ENCODE measurements around the gene DYSF. TPM values are rescaled to one million over a fixed set of nuclear protein-coding genes. Genes with fewer than 3 reads are reported as not detected.

Gene DYSF
- polyA plus RNA-seq, 1 donor from 2014 or later = 0.34 TPM

DNA sequence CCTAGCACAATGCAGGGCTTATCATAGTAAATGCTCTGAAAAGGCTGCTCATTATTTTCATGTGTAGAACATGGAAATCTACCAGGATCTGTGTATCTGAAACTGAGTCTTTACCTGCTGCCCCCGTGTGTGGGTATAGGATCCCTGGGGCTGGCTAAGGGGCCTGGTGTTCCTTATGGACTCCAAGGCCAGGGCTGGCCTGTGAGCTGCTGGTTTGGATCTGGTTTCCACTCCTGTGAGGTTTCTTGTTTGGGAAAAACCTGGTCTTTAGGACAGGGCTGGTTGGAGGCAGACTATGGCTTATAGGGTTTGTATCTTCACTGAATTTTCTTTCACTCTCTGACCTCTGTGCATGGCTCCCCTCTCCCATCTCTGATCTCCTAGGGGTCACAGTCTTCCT lies 80.8 kb downstream of the DYSF start:
- Mint-ChIP-seq H3K4me1 (no peaks in the 10 kb centered on the region), H3K27ac (no peak overlapping the region), H3K9me3 (peaks cover 0 to 5% (median 0%) of the 10 kb centered on the region in 3 donors), H3K27me3 (peaks cover 6% of the 10 kb centered on the region), H3K36me3 (peaks cover 2% of the 10 kb centered on the region), H3K4me3 (no peak overlapping the region)

DNA sequence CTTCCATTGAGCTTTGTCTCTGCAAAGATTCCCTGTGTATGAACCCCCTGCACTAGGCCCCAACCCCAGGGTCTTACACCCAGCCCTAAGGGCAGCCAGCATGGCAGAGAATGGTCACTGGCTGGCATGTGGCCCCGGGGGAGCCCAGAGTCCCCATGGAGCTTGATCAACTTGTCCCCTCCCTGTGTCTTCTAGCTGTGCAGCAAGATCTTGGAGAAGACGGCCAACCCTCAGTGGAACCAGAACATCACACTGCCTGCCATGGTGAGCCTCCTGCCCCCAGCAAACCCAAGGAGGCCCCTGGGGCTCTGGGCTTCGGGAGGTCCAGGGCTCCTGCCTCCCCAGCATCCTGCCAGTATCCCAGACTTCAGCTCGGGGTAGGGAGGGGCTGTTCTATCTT lies 81.5 kb downstream of the DYSF start:
- H3K27ac Mint-ChIP-seq = no peak overlapping the region
- peaks cover 2% of the 10 kb centered on the region for H3K36me3 Mint-ChIP-seq
- H3K4me3 Mint-ChIP-seq = no peak overlapping the region
- H3K9me3 Mint-ChIP-seq = peaks cover 0 to 5% (median 0%) of the 10 kb centered on the region in 3 donors
- no peaks in the 10 kb centered on the region for H3K4me1 Mint-ChIP-seq
- H3K27me3 Mint-ChIP-seq = peaks cover 5% of the 10 kb centered on the region

- peaks cover 2% of the 10 kb centered on the region for H3K36me3 Mint-ChIP-seq
- H3K9me3 Mint-ChIP-seq = peaks cover 0 to 5% (median 0%) of the 10 kb centered on the region in 3 donors
- H3K27me3 Mint-ChIP-seq = peaks cover 5% of the 10 kb centered on the region
These were observed 82.2 kb downstream of the DYSF start for GRCh38 chr2:71535526-71535925.

GRCh38 chr2:71536226-71536671 lies 82.9 kb downstream of the DYSF start:
- H3K4me1 Mint-ChIP-seq = no peaks in the 10 kb centered on the region
- peaks cover 0 to 3% (median 0%) of the 10 kb centered on the region in 3 donors for H3K9me3 Mint-ChIP-seq
- H3K36me3 Mint-ChIP-seq = peaks cover 2% of the 10 kb centered on the region
- H3K4me3 Mint-ChIP-seq = no peak overlapping the region
- no peak overlapping the region for H3K27ac Mint-ChIP-seq
- H3K27me3 Mint-ChIP-seq = peaks cover 2% of the 10 kb centered on the region

More at GRCh38 chr2:71535526-71535925, 82.2 kb downstream of the DYSF start:
- H3K4me3 Mint-ChIP-seq = no peak overlapping the region
- no peak overlapping the region for H3K27ac Mint-ChIP-seq
- no peaks in the 10 kb centered on the region for H3K4me1 Mint-ChIP-seq

- Mint-ChIP-seq H3K4me3 (no peak overlapping the region), H3K27ac (no peak overlapping the region), H3K4me1 (no peaks in the 10 kb centered on the region), H3K9me3 (peaks cover 0 to 5% (median 0%) of the 10 kb centered on the region in 3 donors), H3K36me3 (peaks cover 2% of the 10 kb centered on the region), H3K27me3 (peaks cover 3% of the 10 kb centered on the region)
These were observed 84.9 kb downstream of the DYSF start for GRCh38 chr2:71538241-71538640.

DNA sequence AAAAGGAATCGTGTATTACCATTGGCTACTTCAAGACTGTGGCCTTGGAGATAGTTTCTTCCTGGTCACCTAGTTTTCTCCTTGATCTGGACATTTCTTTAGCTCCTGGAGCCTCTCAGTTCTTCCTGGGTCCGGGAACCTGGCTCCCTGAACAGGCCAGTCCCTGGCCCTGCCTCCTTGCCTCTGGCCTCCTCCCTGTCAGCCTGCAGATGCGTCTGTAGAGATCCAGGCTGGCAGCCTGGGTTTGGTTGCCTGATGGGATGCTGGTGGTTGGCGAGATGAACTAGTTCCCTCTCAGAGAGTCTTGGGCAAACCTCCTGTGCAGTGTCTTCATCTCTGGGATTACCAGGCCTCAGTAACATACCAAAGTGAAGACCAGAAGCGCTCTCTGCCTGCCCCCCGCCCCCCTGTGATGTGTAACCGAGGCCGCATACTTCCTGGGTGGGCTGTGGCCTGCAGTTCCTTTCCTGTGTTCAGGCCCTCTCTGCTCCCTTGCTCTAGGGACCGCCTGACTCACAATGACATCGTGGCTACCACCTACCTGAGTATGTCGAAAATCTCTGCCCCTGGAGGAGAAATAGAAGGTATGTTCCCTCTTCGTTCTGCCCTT lies 85.4 kb downstream of the DYSF start:
- Mint-ChIP-seq H3K4me3 (no peak overlapping the region), H3K27me3 (peaks cover 3% of the 10 kb centered on the region), H3K36me3 (peaks cover 2% of the 10 kb centered on the region), H3K4me1 (no peaks in the 10 kb centered on the region), H3K27ac (no peak overlapping the region), H3K9me3 (peaks cover 0 to 5% (median 0%) of the 10 kb centered on the region in 3 donors)

- no peak overlapping the region for H3K4me3 Mint-ChIP-seq
- no peak overlapping the region for H3K27ac Mint-ChIP-seq
- peaks cover 14% of the 10 kb centered on the region for H3K27me3 Mint-ChIP-seq
- peaks cover 0 to 7% (median 3%) of the 10 kb centered on the region in 3 donors for H3K4me1 Mint-ChIP-seq
- peaks cover 2% of the 10 kb centered on the region for H3K36me3 Mint-ChIP-seq
- peaks cover 0 to 2% (median 0%) of the 10 kb centered on the region in 3 donors for H3K9me3 Mint-ChIP-seq
These were observed 87.5 kb downstream of the DYSF start for GRCh38 chr2:71540818-71541217.

- Mint-ChIP-seq H3K36me3 (no peaks in the 10 kb centered on the region), H3K4me3 (peak overlapping the region in 3 of 4 donors; percentile 59 to 81 (median 74)), H3K4me1 (peaks cover 0 to 8% (median 7%) of the 10 kb centered on the region in 3 donors), H3K9me3 (peaks cover 0 to 2% (median 0%) of the 10 kb centered on the region in 3 donors), H3K27me3 (peaks cover 22% of the 10 kb centered on the region), H3K27ac (peak overlapping the region in 1 of 3 donors; percentile 19)
These were observed 91.7 kb downstream of the DYSF start for GRCh38 chr2:71544919-71545571.

- H3K9me3 Mint-ChIP-seq = peaks cover 0 to 2% (median 0%) of the 10 kb centered on the region in 3 donors
- H3K27me3 Mint-ChIP-seq = peaks cover 24% of the 10 kb centered on the region
- peaks cover 0 to 8% (median 7%) of the 10 kb centered on the region in 3 donors for H3K4me1 Mint-ChIP-seq
- H3K36me3 Mint-ChIP-seq = no peaks in the 10 kb centered on the region
- H3K27ac Mint-ChIP-seq = peak overlapping the region in 1 of 3 donors; percentile 19
- peak overlapping the region in 3 of 4 donors; percentile 59 to 81 (median 74) for H3K4me3 Mint-ChIP-seq
These were observed 92.4 kb downstream of the DYSF start for GRCh38 chr2:71545572-71546274.

DNA sequence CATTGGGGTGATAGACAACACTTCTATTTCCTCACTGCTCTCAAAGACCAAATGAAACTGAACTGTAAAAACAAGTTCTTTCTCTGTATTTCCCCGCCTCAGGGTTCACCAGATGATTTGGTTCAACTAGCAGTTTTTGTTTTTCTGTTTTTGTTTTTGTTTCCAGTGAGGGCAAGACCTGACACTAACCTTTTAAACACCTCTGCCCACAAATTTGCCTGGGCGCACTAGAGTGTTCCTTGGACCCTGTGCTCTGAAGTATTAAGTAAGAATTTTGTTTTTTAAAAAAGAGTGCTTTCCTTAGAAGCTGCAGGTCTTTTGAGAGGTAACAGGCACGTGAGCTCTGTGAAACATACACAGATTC lies 92.9 kb downstream of the DYSF start:
- H3K9me3 Mint-ChIP-seq = peaks cover 0 to 2% (median 0%) of the 10 kb centered on the region in 3 donors
- H3K36me3 Mint-ChIP-seq = no peaks in the 10 kb centered on the region
- H3K4me3 Mint-ChIP-seq = no peak overlapping the region
- no peak overlapping the region for H3K27ac Mint-ChIP-seq
- peaks cover 24% of the 10 kb centered on the region for H3K27me3 Mint-ChIP-seq
- peaks cover 0 to 8% (median 7%) of the 10 kb centered on the region in 3 donors for H3K4me1 Mint-ChIP-seq

DNA sequence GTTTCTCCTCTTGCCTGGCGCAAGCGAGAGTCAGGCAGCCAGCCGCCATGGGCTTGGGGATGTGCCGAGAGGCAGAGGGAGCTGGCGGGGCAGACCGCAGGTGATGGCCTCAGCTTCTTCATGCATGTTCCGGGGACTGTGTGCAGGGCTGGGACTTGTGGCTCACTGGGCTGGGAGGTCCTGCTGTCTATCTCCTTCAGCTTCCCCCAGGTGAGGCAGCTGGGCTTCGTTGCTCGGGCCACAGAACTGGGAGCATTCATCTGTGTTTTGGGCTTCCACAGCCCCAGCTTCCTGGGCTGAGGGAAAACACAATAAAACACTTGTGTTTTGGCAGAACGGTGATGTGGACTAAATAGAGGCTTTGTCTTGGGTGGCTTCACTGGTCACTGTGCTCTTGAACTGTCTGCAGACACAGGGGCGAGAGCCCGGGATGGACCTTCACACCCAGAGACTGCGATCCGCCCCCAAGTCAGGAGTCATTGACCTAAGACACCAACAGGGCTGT lies 93.5 kb downstream of the DYSF start:
- no peaks in the 10 kb centered on the region for H3K36me3 Mint-ChIP-seq
- H3K27ac Mint-ChIP-seq = no peak overlapping the region
- H3K4me3 Mint-ChIP-seq = no peak overlapping the region
- peaks cover 24% of the 10 kb centered on the region for H3K27me3 Mint-ChIP-seq
- peaks cover 0 to 2% (median 0%) of the 10 kb centered on the region in 3 donors for H3K9me3 Mint-ChIP-seq
- peaks cover 0 to 8% (median 7%) of the 10 kb centered on the region in 3 donors for H3K4me1 Mint-ChIP-seq

DNA sequence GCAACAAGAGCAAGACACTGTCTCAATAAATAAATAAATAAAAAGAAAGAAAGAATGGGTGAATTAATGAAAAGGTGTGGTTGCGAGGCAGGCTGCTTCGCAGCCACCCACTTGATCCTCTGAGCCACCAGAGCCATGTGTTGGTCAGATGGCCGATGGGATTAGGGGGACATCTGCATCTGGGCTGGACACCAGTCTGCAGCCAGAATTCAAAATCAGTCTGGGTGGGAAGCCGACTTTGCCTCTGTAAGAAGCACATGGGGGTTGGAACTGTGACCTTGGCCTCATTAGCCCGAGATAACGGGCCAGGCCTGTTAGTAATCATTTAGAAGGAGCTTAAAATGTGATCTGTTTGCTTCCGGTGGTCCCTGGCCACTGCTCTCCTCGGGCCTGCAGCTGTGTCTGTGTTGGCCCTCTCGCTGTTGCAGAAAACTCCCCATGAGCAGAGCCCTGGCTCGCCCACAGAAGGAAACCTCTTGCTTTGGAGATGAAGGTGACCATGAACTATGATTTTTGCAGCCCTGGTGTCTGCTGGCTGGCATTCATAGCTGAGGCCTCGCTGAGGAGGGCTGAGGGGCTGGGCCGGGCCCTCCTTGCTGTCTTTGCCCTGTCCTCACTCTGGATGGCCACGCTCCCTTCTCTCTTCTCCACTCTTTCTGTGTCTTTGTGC lies 94.4 kb downstream of the DYSF start:
- H3K4me3 Mint-ChIP-seq = no peak overlapping the region
- peaks cover 0 to 8% (median 7%) of the 10 kb centered on the region in 3 donors for H3K4me1 Mint-ChIP-seq
- H3K27me3 Mint-ChIP-seq = peaks cover 22% of the 10 kb centered on the region
- H3K36me3 Mint-ChIP-seq = no peaks in the 10 kb centered on the region
- no peaks in the 10 kb centered on the region for H3K9me3 Mint-ChIP-seq
- H3K27ac Mint-ChIP-seq = peak overlapping the region in 1 of 3 donors; percentile 69

DNA sequence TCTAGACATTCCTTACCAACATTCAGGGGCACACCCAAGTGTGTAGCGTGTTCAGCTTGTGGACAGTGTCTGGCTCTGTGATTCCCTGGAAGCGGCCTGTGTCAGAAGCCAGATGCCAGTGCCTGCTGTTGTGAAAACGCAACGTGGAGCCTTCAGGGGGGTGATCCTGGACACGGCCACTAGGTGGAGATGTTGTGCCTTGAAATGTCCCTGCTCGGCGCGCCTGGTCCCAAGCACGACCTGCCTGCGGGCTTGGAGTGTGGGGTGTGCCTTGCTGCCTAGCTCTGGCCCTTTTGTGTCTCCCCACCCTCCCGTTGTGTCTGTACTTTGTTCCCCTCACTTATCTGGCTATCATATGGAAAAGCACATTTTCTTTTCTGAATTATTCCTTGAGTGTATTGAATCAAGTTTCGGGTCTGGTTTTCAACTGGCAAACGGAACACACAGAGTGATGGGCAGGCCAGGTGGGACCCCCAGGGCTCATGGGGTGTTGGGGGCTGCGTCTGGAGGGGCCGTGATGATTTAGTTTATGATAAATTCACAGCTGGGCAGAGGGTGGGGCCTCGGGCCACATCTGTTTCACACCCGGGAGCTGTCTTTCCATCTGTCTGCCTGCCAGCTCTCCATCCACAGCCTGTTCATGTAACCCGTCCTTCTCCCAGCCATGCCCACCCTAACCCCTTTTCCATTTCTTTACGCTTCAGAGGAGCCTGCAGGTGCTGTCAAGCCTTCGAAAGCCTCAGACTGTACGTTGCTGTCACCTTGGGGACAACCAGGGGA lies 95.5 kb downstream of the DYSF start:
- Mint-ChIP-seq H3K36me3 (no peaks in the 10 kb centered on the region), H3K4me3 (no peak overlapping the region), H3K4me1 (peaks cover 0 to 8% (median 7%) of the 10 kb centered on the region in 3 donors), H3K27me3 (peaks cover 22% of the 10 kb centered on the region), H3K9me3 (no peaks in the 10 kb centered on the region), H3K27ac (peak overlapping the region in 1 of 3 donors; percentile 69)
